ENCODE results near the gene PRRG2. TPM values are rescaled to one million over a fixed set of nuclear protein-coding genes. Genes with fewer than 3 reads are reported as not detected.

The PRRG2 gene
- total RNA-seq, 1 experiment from 2014 or later = 3.3 TPM

DNA sequence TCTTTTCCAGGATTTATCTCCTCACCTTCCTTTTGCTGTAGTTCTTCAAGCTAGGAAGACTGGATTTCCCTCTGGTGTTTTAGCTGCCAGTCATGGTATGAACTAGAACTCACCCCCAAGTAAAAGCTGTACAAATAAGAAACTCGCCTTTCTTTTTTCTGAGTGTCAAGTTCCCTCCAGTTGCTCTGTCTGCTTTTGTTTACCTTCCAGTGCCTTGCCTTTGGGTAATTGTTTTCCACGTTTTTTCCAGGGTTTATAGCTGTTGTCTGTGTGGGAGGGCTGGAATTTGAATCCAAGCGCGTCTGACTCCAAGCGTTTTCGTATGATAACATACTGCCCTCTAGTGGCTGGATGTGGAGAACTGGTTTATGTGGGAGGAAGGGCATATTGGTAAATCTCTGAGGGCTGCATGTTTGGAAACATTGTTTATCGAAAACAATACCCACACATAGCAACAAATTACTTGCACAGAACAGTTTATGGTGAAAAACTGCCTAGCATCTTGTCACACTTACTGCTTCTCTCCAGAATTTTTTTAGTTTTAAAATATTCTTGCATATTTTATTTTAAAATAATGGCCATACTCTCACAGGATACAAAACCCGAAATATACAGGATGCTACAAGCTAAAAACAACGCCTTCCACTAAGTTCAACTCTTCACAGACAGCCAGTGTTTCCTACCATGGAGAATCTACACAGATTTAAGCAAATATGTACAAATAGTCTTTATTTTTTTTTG is 34.1 kb upstream of the PRRG2 start:
- Histone ChIP-seq H2BK20ac (ENCODE audit: low read depth, low read length, poor library complexity, severe bottlenecking) (no peak overlapping the region), H3K23ac (ENCODE audit: insufficient read length, low read depth, low read length) (no peak overlapping the region), H3K79me1 (ENCODE audit: insufficient read depth, low read depth, low read length, poor library complexity, severe bottlenecking) (no peaks in the 10 kb centered on the region), H3K4me2 (ENCODE audit: insufficient read depth, insufficient read length, low read length) (peak overlapping the region; percentile 13), H2BK12ac (ENCODE audit: insufficient read length, low read depth, low read length) (peak overlapping the region; percentile 88), H2AFZ (ENCODE audit: low read length) (peak overlapping the region; percentile 91), H3K4ac (ENCODE audit: low read depth, low read length) (no peak overlapping the region), H2AK5ac (ENCODE audit: insufficient read length, low read length) (no peak overlapping the region), H4K91ac (ENCODE audit: insufficient read length, low read depth, low read length) (no peak overlapping the region), H3K14ac (ENCODE audit: insufficient read depth, low read length) (no peak overlapping the region), H2BK5ac (ENCODE audit: insufficient read length, low read length) (no peak overlapping the region), H3K9me3 (ENCODE audit: control insufficient read depth, low read depth, low read length) (no peaks in the 10 kb centered on the region), H3K18ac (ENCODE audit: insufficient read length, low read depth, low read length) (no peak overlapping the region), H4K20me1 (ENCODE audit: control insufficient read depth, insufficient read depth, insufficient read length) (no peaks in the 10 kb centered on the region), H3K4me1 (ENCODE audit: insufficient read depth, low read length) (no peaks in the 10 kb centered on the region), H3K56ac (ENCODE audit: insufficient read length, low read depth, low read length) (no peak overlapping the region), H3K27ac (ENCODE audit: insufficient read length, low read depth, low read length) (no peak overlapping the region), H3K9ac (ENCODE audit: extremely low read depth, insufficient read length, low read length) (peak overlapping the region; percentile 13), H3K79me2 (ENCODE audit: insufficient read depth, low read length) (no peaks in the 10 kb centered on the region), H3K23me2 (ENCODE audit: insufficient read length, low read depth, low read length, poor library complexity, severe bottlenecking) (peaks cover 3% of the 10 kb centered on the region), H2BK120ac (ENCODE audit: low read depth, low read length, poor library complexity, severe bottlenecking) (no peak overlapping the region), H3K27me3 (ENCODE audit: insufficient read depth, low read length) (no peaks in the 10 kb centered on the region), H2BK15ac (ENCODE audit: low read depth, low read length) (no peak overlapping the region), H3T11ph (ENCODE audit: low read length) (no peak overlapping the region), H4K8ac (replicated peaks; ENCODE audit: insufficient read length, low read depth, low read length) (no peak overlapping the region), H4K5ac (ENCODE audit: insufficient read length, low read depth, low read length) (no peak overlapping the region)
- no CpG with 5 or more reads among the region's 9 CpGs for WGBS (ENCODE audit: extremely low coverage, insufficient read length, low lambda C conversion rate)
- no peaks in the 10 kb centered on the region for H3K27me3 Mint-ChIP-seq (ENCODE audit: low read depth)
- TF ChIP-seq, protein P1, sequence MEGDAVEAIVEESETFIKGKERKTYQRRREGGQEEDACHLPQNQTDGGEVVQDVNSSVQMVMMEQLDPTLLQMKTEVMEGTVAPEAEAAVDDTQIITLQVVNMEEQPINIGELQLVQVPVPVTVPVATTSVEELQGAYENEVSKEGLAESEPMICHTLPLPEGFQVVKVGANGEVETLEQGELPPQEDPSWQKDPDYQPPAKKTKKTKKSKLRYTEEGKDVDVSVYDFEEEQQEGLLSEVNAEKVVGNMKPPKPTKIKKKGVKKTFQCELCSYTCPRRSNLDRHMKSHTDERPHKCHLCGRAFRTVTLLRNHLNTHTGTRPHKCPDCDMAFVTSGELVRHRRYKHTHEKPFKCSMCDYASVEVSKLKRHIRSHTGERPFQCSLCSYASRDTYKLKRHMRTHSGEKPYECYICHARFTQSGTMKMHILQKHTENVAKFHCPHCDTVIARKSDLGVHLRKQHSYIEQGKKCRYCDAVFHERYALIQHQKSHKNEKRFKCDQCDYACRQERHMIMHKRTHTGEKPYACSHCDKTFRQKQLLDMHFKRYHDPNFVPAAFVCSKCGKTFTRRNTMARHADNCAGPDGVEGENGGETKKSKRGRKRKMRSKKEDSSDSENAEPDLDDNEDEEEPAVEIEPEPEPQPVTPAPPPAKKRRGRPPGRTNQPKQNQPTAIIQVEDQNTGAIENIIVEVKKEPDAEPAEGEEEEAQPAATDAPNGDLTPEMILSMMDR (conservative IDR thresholded peaks at IDR 0.05) = peak; percentile 91
- peaks cover 1 to 4% (median 4%) of the 10 kb centered on the region in 3 experiments; a peak in 2 of 7 replicates for H3K36me3 Mint-ChIP-seq (ENCODE audit: insufficient read depth in 1 of 3, low read depth in 3 of 3)
- H3K27ac Mint-ChIP-seq = peak overlapping the region; percentile 49 to 91 (median 71); a peak in 4 of 7 replicates
- peaks cover 3 to 4% of the 10 kb centered on the region in 2 experiments for H3K4me1 Mint-ChIP-seq
- peak overlapping the region; percentile 6 to 51; a peak in 4 of 5 replicates for H3K4me3 Mint-ChIP-seq
- H3K9me3 Mint-ChIP-seq = no peaks in the 10 kb centered on the region; a peak in 1 of 5 replicates
- DNase-seq = peak; percentile 78

Data from H9 (cell line).